HCEC 1CT (cell line): ENCODE measurements around the gene MCTP1.
A peak's percentile ranks its signal among the peaks of the same experiment; 100 is the strongest.

ENCODE experiments used
- DNase-seq: peaks from one replicate; pipeline ENCODE4 v3.0.0-alpha.2; 2017

MCTP1 gene

DNA sequence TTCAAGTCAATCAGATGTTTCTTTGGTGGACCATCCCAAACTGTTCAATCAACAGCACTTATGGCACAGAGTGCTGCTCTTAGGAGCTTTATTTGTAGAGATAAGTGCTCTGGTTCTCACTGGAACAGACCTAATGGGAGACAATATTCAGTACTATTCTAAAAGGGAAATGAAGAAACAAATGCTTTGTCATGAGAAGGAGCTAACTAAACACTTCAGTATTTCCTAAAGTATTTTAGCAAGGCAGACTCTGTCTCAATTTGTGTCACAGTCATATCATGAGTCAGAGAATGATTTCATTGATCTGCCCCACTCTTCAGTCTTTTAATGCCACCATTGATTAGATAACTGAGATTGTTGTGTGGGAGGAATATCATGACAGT, 491.1 kb downstream of the MCTP1 start:
- DNase-seq = peak; percentile 77

DNA sequence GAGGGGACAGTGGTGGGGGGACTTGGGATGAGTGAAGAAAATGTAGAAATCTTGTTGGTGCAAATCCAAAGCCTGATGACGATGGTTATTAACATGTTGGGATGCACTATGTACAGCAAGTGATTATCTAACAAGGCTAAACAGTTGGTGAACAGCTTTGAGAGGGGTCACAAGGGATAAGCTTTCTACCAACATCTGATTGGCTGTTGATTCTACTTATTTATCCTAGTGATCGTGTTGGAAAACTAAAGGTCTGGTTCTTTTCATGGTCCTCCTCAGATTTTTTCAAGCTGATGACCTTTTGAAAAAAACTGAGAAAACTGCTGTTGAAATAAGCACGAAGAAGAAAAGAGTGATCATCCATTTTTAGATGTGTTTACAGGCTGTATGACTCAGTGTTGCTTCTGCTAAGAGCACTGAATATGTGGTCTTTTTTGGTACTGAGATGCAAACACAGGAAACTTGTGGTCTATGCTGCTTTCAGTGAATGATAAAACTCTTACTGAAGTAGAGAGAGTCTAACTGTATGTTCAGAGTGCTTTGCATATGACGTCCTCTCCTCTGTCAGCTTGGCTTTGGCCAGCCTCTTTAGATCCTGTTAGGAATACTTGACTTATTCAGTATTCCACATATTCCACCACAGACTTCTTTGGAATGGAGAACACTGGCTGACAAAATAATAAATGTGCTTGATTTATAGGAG, 491.6 kb downstream of the MCTP1 start:
- DNase-seq = peak; percentile 95

DNA sequence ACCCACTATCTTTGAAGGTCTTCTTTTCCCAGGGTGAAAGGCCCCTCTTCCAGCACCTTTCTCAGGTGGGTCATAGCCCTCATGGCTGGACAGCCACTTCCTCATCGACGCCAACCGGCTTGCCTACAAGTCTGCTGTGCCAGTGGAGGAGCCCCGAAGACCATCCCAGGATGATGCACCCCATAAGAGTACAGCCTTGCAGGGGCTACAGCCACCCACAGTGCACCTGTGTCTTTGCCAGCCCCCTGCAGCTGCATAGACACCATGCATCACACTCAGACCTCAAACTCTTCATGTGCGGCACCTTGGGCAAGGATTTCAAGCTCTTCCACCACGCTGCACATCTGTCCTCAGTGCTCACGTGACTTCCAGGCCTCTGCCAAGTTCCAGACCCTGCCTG, 493.1 kb downstream of the MCTP1 start:
- no peak for DNase-seq

DNA sequence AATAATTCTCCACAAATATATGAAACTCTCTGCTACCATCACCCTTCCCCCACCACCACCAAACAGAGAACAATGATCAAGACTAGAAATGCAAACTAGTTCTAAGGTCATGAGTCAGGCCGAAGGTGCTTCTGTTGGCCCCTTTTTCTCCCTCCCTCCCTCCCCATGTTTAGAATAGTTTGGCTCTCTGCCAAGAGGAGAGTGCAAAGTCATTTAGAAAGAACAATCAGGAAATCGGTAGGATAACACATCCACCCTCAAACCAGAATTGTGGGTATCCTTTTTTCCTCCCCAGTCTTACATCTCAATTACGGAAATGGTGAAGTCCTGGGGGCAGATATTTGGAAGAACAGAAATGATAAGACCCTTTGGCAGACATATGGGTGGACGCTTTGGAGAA, 496.4 kb downstream of the MCTP1 start:
- DNase-seq = no peak

DNA sequence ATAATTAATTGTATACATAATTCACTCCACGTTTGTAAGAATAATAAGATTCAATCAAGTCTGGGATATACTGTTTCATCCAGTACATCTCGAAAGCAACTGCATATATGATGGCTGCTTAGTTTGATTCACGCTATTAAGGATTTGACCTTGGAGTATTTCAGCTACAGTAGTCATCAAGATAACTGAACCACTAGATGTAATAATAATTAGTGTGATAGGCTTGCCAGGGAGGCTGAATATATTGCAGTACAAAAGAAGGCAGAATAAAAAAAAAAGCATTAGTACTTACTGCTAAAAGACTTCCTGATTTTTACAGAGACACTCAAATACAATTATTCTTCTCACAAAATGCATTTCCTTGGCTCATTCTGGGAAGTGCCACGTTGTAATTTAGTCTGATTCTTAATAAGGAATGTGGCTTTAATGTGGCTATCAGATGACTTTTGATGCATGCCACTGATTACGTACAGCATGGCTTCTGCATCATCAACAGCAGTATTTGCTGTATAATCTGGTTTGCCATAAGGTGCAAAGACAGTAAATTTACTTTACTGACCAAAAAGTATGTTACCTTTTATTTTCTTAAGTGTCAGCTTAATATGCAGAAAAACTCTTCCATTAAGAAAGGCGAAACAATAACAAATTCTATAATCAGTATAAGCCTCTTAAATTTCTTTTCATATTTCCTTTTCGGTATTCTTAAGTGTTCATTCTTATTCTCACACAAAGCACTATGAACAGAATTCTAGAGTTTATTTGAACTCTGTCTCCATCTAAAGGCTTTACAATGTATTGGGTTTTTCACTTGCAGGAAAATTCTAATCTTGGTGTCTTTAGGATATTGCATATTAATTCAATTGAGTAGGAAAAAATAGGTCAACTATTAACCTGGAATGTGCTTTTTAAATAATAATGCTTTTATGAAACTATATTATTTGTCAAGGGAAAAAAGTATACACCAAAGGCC, 500.1 kb downstream of the MCTP1 start:
- peak; percentile 14 for DNase-seq

DNA sequence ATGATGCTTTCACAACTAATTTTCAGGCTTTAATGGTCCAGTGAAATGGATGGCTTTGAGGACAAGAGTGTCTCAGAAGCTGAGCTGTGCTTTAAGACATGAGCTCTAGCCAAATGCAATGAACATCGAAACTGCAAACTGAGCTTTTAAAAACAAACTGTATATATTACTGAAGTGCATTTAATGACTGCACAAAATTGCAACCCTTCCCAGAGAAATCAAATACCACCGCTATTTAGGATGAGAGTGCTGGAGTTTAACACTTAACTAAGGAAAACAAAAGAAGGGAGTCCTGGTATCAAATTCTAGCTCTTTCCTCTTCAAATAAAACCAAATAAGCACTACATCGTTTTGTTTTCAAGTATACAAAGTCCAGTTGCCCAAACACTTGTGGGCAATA, 502.5 kb downstream of the MCTP1 start:
- no peak for DNase-seq

DNA sequence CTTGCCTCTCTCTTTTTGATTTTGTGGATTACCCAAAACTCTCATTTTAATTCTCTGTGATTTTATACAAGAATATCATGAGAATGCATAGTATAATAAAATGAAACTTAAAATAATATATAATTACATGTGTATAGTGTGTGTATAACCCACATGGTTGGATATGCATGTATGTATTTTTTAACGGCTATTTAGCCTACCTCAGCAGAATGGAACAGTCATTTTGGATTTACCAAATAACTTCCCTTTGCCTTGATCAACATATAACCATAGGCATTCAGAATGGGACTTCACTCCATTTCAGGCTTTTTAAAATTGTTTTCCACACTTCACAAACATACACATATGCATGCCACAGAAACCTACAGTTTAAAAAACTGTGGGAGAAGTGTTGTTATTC, 505.2 kb downstream of the MCTP1 start:
- DNase-seq = no peak

DNA sequence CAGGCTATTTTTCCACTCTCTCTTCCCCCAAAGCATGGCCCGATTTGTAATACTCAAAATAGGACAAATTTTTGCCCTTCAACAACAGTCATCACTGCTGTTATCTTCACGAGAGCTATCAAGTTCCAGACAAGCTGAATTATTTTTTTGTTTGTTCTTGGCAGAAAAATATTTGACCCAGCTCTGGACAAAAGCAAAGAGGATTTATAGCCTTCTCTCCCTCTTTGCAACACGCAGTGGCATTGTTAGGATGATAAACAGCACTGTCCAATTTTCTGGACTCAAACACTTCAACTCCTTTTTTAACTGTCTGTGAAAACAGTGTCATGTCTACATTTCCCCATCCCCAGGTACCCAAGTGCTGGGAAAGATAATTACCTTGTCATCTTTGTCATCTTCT, 506.2 kb downstream of the MCTP1 start:
- DNase-seq = no peak

DNA sequence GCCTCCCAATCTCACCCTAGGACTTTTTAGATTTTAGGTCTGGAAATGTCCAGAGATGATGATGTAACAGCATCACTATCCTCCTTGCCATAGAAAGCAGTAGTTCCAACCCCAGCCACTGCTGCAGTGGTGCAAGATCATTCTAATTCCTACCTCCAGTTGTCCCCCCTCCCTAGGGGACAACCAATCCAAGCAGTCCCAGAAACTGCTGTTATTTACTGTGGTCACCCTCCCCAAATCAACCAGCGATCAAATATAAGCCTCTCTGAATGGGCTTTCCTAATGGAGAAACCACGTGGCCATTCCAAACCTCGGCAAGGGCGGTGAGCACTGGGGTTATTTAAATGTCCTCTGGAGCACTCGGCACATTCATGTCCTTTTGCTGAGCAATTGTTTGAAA, 506.6 kb downstream of the MCTP1 start:
- DNase-seq = no peak

DNA sequence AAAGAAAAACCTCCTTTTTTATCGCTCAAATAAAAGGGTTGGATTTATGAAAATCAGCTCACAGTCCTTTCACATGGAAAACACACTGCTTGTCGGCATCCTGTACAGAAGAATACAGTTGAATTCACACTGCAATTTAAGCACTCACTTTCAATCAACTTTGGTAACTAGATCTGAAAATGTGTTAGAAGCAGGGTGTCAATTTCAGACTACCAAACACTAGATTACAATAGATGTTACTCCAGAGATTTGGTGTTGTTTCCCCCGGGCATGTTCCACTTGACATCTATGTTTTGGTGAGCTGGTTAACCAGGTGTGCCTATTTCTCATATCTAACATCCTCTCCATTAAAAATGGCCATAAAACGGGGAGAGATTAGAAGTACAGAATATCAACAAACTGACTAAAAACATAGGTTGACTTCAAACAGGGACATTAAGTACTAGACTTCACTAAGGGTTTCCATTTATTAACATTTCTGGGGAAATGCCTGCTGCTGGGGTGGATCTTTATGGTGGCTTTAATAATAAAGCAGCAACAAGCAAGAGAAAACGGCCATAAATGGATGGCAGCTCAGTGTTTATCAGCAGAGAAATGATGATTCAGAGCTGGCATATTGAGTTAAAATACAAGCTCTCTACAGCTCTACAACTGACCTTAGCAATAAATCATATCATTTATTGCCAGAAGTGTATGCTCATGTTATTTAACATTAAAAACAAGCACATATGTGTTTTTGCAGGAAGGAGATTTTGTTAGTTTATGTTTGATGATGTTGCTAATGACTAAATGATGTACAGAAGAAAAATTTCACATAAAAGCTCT, 507.6 kb downstream of the MCTP1 start:
- DNase-seq = peak; percentile 18

DNA sequence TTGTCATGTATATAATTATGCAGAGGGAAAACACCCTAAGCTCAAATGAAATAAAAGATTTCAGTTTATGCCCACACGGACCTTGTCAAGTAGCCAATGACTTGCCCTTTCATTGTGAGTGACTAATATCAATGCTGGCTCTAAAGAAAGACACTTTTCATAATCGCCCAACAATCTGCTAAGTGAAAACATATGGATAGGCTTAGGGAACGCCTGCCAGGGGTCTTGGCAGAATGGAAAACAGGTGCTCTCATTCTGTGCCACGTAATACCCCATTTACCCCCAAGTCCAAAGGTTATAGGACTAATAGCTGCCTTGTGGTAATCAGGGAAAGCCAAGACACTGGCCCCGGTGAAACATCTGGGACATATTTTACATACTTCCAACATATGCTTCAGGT, 508.7 kb downstream of the MCTP1 start:
- DNase-seq = peak; percentile 41

DNA sequence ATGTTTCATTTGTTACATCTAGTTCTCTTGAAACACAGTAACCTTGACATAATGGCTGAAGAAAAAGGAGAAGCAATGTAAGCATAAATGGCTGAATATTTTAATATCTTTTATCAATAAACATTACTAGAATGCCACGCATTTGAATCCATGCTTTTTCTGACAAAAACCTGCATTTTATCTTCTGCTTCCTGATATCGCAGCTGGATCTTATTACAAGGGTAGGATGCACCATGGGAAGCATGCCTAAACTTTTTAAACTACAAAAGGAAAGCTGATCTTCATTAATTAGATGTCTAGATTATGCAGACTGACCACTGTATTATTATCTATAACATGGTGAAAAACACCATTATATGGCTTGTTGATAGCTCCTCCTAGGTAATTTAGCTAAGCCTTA, 509.8 kb downstream of the MCTP1 start:
- DNase-seq = no peak

DNA sequence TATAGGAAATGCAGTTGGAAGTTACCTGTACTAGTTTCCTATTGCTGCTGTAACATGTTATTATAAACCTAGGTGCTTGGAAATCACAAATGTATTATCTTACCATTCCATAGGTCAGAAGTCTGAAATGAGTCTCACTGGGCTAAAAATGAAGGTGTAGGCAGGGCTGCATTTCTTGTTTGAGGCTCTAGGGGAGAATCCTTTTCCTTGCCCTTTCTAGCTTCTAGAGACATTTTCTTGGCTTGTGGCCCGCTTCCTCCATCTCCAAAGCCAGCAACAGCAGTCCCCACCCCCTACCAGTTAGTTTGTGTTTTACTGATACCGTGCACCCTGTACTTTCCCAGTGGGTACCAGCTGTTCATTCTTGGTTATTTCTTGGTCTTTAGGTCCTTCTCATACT, 513.2 kb downstream of the MCTP1 start:
- DNase-seq = no peak

DNA sequence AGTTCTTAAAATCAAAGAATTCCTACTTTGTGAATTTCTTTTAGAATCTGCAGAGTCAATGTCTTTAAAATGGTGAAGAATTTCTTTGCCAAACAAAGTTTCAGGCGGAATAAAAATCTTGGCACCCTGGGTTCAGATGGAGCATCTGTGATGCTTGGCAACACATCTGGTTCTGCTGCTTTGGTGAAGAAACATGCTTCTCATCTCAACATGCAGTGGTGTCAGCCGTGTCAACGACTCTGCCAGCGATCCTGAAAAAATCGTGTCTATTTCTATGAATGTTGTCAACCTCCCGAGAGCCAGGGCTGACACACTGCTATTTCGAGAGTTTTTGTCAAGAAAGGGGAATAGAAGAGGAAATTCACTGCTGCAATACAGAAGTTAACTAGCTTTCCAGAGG, 514.9 kb downstream of the MCTP1 start:
- no peak for DNase-seq

DNA sequence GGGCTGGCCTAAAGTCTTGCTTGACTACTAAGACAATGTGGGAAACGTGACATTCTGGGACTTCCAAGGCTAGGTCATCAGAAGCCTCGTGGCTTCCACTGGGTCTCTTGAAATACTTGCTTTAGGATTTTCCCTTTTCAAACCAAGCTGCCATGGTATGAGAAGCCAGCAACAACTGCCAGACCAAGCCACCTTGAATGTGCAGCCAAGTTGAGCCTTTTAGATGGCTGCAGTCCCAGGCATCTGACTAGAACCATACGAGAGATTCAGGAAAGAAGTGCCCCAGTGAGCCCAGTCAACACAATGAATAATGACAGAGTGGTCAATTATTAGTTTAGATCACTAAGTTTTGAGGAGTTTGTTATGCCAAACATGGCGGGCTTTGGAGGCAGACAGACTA, 523.1 kb downstream of the MCTP1 start:
- DNase-seq = no peak

DNA sequence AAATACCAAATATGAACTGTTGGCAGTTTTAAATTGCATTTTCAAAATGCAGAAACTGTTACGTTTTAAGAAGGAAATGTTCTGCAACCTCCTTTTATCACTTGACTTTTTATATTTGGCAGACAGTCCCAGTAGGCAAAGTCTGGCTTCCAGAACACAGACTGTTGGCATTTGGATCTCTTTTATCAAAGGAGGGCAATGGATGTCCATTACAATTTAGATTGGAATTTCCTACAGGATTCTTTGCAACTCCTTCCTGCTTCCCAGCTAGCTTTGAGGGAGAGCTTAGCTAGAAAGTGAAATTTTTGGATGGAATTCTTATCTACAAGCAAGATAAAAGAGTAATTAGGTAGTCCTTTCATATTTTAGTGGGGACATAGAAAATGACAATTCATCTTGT, 523.8 kb downstream of the MCTP1 start:
- DNase-seq = no peak

DNA sequence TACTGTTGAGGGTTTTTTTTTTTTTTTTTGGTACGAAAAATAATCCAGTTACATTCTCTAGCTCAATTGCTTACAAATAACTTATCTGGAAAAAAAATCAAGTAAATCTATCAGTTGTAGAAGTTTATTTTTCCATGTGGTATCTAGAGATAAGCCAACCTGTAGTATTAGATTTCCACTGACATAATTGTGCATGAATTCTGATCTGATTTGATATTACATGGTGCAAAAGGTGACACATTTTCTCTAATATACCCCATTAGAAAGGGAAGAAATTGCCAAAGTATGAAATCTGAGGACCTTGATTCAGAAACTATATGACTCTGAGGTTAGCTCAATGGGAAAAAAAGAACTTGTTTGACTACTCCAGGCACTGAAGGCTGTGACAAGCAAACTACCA, 524.9 kb downstream of the MCTP1 start:
- no peak for DNase-seq

DNA sequence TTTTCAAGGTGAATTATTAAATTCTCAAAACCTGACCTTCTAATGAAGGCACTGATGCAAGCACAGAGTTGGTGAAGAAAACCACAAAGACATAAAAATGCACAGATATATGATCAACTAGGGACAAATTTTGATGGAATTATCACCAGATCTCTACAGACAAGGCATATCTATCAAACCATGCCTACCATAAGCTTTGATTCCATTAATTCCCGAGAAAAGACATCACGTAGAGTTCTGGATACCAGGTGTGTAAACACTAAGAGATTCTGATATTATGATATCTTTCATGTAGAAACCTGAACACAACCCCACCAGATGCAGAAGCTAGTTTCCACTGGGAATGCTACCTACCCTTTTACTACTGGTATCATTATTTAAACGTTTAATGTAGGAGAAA, 525.9 kb downstream of the MCTP1 start:
- DNase-seq = no peak

DNA sequence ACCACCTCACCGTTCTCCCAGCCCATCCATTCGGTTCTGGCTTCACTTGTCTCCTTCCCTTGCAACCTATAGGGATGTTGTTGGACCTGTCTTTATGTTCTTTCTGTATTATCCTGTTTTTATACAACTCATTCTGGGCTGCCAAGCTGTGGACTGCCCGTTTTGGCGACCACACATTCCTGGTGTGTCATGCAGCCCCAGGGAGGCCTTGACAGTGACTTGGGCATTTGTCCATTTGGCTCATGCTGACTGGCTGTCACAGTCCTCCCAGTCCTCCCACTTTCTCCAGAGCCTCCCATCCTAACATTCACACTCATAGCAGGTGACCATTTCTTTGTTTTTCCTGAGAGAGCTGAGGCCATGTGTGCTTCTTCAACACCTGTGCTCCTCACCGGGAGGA, 530.1 kb downstream of the MCTP1 start:
- DNase-seq = no peak

DNA sequence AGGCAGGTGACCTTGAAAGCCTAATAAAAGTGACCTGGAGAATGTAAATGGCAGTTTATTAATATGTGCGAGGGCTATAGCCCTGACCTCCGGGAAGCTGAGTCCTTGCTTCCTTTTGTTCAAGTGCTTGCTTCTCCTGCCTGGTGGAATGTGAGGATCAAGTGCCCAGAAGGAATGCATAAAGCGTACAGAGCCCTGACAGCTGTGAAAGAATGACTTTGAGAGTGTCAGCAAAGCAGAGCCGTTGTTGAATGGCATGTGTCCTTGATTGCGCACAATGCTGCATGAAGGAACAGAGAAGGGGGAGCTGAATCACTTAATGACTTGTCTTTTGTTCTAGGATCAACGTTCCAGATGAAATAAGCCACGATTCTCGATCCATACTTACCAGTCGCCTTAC, 533.4 kb downstream of the MCTP1 start:
- no peak for DNase-seq

DNA sequence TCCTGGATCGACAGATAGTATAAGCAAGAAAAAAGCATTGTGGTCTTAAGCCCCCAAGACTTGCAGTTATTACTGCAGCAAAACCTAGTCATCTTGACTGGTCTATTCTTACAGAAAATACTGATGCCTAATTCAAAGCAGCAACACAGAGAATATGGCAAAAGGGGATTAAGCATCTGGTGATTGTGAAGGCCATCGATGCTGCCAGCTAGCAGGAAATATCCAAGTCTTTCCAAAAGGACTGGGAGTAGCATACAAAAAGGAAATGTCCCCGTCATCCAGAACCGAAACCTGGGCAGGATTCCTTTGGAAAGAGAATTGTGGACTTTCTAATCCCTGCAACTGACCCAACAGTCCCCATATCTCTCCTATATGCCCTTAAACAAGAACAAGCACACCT, 534.2 kb downstream of the MCTP1 start:
- DNase-seq = no peak

DNA sequence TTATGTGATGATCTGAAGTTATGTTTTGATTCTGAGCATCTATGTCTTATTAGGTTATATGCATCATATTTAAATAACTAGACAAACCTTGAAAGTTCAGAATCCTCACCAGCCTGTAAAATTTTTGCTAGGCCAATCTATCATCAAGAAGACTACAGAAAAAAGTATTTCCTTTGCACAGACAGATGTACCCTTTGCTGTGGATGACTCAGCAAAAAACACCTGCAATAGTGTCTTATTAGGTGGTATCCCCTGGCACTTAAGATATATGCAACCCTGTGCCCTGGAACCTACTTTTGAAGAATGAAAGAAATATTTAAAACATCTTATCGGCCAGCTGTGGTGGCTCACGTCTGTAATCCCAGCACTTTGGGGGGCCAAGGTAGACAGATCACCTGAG, 535.9 kb downstream of the MCTP1 start:
- DNase-seq = no peak

DNA sequence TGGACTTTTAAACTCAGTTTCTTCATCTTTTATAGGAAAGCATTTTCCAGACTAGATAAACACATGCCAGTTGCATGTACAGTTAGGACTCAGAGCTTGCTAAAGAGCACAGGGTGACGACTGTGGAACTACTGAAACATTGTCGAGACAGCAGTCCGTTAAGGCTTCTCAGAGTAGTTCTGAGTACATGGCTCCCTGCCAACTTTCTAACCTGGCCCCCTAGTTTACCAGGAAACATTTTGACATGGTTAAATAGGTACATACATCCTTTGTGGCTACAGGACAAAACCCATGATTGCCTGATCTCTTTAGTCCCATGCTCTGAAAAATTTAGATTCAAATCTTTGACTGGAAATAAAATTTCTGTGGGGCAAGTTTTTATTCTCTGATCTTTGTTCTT, 536.7 kb downstream of the MCTP1 start:
- DNase-seq = no peak

DNA sequence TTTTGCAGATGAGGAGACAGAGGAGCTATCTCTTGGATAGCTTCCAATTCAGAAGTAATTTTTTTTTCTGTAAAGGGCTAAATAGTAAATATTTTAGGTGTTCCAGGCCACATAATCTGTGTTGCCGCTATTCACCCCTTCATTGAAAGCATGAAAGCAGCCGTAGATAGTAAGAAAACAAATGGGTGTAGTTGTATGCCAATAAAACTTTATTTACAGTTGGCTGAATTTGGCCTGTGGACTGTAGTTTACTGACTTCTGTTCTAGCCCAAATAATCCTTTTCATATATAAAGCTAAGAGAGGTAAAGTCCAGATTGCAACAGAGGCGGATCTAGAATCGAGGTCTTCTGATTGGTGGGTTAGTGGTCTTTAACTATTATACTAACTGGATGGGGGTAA, 537.5 kb downstream of the MCTP1 start:
- DNase-seq = no peak
